HG02759 (cell line): Measurements from ENCODE around the gene RAVER2.

Experiments used
- ATAC-seq: cut with Tn5 transposase; IDR thresholded peaks from one replicate; pipeline ENCODE4 v1.9.1; 2021; ENCODE audit warnings: mild to moderate bottlenecking, moderate library complexity; ENCODE audit not compliant: unreplicated experiment

RAVER2 gene

GRCh38 chr1:64872067-64872466 lies 127.2 kb downstream of the RAVER2 start:
- no peak for ATAC-seq

- no peak for ATAC-seq
Measured at GRCh38 chr1:64873576-64873975, 128.7 kb downstream of the RAVER2 start.

- ATAC-seq: no peak
Measured at GRCh38 chr1:64874666-64875065, 129.8 kb downstream of the RAVER2 start.

- no peak for ATAC-seq
Measured at GRCh38 chr1:64875101-64875500, 130.2 kb downstream of the RAVER2 start.

GRCh38 chr1:64875606-64876005 lies 130.7 kb downstream of the RAVER2 start:
- ATAC-seq: no peak

GRCh38 chr1:64877151-64877550 lies 132.3 kb downstream of the RAVER2 start:
- ATAC-seq: no peak

- no peak for ATAC-seq
Measured at GRCh38 chr1:64877598-64877997, 132.7 kb downstream of the RAVER2 start.

- no peak for ATAC-seq
Measured at GRCh38 chr1:64878090-64878489, 133.2 kb downstream of the RAVER2 start.

- ATAC-seq: no peak
Measured at GRCh38 chr1:64878931-64879611, 134.2 kb downstream of the RAVER2 start.

- no peak for ATAC-seq
Measured at GRCh38 chr1:64880449-64880848, 135.6 kb downstream of the RAVER2 start.

- no peak for ATAC-seq
Measured at GRCh38 chr1:64881281-64881680, 136.4 kb downstream of the RAVER2 start.
